T-helper 22 cell (primary cell): ENCODE results near the gene C3orf20.

Source experiments
- DNase-seq: peaks from one replicate; pipeline ENCODE4 v3.0.0-alpha.2; 2020; ENCODE audit warnings: low read depth

The C3orf20 gene

GRCh38 chr3:14775011-14775410, 100.1 kb downstream of the C3orf20 start:
- no peak for DNase-seq

- DNase-seq: no peak
Measured at GRCh38 chr3:14775563-14775962, 100.6 kb downstream of the C3orf20 start.

- DNase-seq: no peak
Measured at GRCh38 chr3:14779069-14779685, 104.2 kb downstream of the C3orf20 start.

GRCh38 chr3:14780927-14781507, 106.1 kb downstream of the C3orf20 start:
- no peak for DNase-seq

GRCh38 chr3:14783480-14784086, 108.6 kb downstream of the C3orf20 start:
- no peak for DNase-seq

GRCh38 chr3:14784087-14784681, 109.2 kb downstream of the C3orf20 start:
- DNase-seq: no peak

GRCh38 chr3:14785207-14786155, 110.5 kb downstream of the C3orf20 start:
- DNase-seq: no peak

GRCh38 chr3:14786369-14786768, 111.4 kb downstream of the C3orf20 start:
- DNase-seq: no peak

GRCh38 chr3:14787630-14788029, 112.7 kb downstream of the C3orf20 start:
- DNase-seq: no peak

GRCh38 chr3:14788644-14789043, 113.7 kb downstream of the C3orf20 start:
- DNase-seq: no peak

GRCh38 chr3:14789221-14789620, 114.3 kb downstream of the C3orf20 start:
- DNase-seq: no peak

- no peak for DNase-seq
Measured at GRCh38 chr3:14789640-14790285, 114.8 kb downstream of the C3orf20 start.

GRCh38 chr3:14791343-14791945, 116.5 kb downstream of the C3orf20 start:
- no peak for DNase-seq

- DNase-seq: no peak
Measured at GRCh38 chr3:14792691-14793121, 117.8 kb downstream of the C3orf20 start.

GRCh38 chr3:14793126-14793857, 118.4 kb downstream of the C3orf20 start:
- no peak for DNase-seq

GRCh38 chr3:14793858-14794234, 118.9 kb downstream of the C3orf20 start:
- DNase-seq: no peak

GRCh38 chr3:14794435-14794834, 119.5 kb downstream of the C3orf20 start:
- no peak for DNase-seq

GRCh38 chr3:14795996-14796395, 121.1 kb downstream of the C3orf20 start:
- DNase-seq: no peak

GRCh38 chr3:14796403-14797077, 121.6 kb downstream of the C3orf20 start:
- DNase-seq: no peak

GRCh38 chr3:14797731-14798130, 122.8 kb downstream of the C3orf20 start:
- DNase-seq: no peak
